Measurements from ENCODE around the gene KIAA1755. TPM values are rescaled to one million over a fixed set of nuclear protein-coding genes. Genes with fewer than 3 reads are reported as not detected.
A peak's percentile ranks its signal among the peaks of the same experiment; 100 is the strongest.

Gene KIAA1755
- total RNA-seq, 1 donor from 2014 or later: 17.8 TPM

GRCh38 chr20:38217791-38218565 lies 42.6 kb downstream of the KIAA1755 start:
- no peak overlapping the region for H3K4me3 Mint-ChIP-seq (ENCODE audit: unreplicated experiment)
- no peaks in the 10 kb centered on the region for H3K27me3 Mint-ChIP-seq (ENCODE audit: low read depth)
- H3K4me1 Mint-ChIP-seq (ENCODE audit: low read depth): peaks cover 28% of the 10 kb centered on the region
- TF ChIP-seq CTCF (IDR thresholded peaks at IDR 0.05): peak; percentile 30
- DNase-seq (ENCODE audit: low spot score): peak; percentile 54
- no peaks in the 10 kb centered on the region for H3K9me3 Mint-ChIP-seq (ENCODE audit: low read depth)
- H3K36me3 Mint-ChIP-seq (ENCODE audit: low read depth): no peaks in the 10 kb centered on the region
- peak overlapping the region; percentile 85 for H3K27ac Mint-ChIP-seq (ENCODE audit: unreplicated experiment)

- Mint-ChIP-seq H3K36me3 (ENCODE audit: low read depth) (no peaks in the 10 kb centered on the region), H3K4me3 (ENCODE audit: unreplicated experiment) (no peak overlapping the region), H3K27me3 (ENCODE audit: low read depth) (no peaks in the 10 kb centered on the region), H3K4me1 (ENCODE audit: low read depth) (peaks cover 28% of the 10 kb centered on the region), H3K27ac (ENCODE audit: unreplicated experiment) (peak overlapping the region; percentile 85), H3K9me3 (ENCODE audit: low read depth) (no peaks in the 10 kb centered on the region)
- peak; percentile 91 for DNase-seq (ENCODE audit: low spot score)
- TF ChIP-seq CTCF (IDR thresholded peaks at IDR 0.05): no peak
Observed at GRCh38 chr20:38216746-38217595, 43.6 kb downstream of the KIAA1755 start.

GRCh38 chr20:38216201-38216600 lies 44.3 kb downstream of the KIAA1755 start:
- Mint-ChIP-seq H3K27me3 (ENCODE audit: low read depth) (no peaks in the 10 kb centered on the region), H3K4me1 (ENCODE audit: low read depth) (peaks cover 32% of the 10 kb centered on the region), H3K27ac (ENCODE audit: unreplicated experiment) (no peak overlapping the region), H3K36me3 (ENCODE audit: low read depth) (no peaks in the 10 kb centered on the region), H3K9me3 (ENCODE audit: low read depth) (no peaks in the 10 kb centered on the region), H3K4me3 (ENCODE audit: unreplicated experiment) (no peak overlapping the region)
- peak; percentile 71 for DNase-seq (ENCODE audit: low spot score)
- TF ChIP-seq CTCF (IDR thresholded peaks at IDR 0.05): no peak

- Mint-ChIP-seq H3K27ac (ENCODE audit: unreplicated experiment) (no peak overlapping the region), H3K36me3 (ENCODE audit: low read depth) (no peaks in the 10 kb centered on the region), H3K4me3 (ENCODE audit: unreplicated experiment) (no peak overlapping the region), H3K9me3 (ENCODE audit: low read depth) (no peaks in the 10 kb centered on the region), H3K4me1 (ENCODE audit: low read depth) (peaks cover 33% of the 10 kb centered on the region), H3K27me3 (ENCODE audit: low read depth) (no peaks in the 10 kb centered on the region)
- DNase-seq (ENCODE audit: low spot score): peak; percentile 87
- TF ChIP-seq CTCF (IDR thresholded peaks at IDR 0.05): no peak
Observed at GRCh38 chr20:38215194-38216182, 45.0 kb downstream of the KIAA1755 start.

Data from chondrocyte (in vitro differentiated cells).